Gastroesophageal sphincter (tissue), 4 donors: ENCODE results near the gene MRPL39. TPM values are rescaled to one million over a fixed set of nuclear protein-coding genes. Genes with fewer than 3 reads are reported as not detected.

ENCODE experiments used
- ATAC-seq: fragments of 150-250 bp; one replicate; pipeline ENCODE4 v1.9.1; 2016; ENCODE audit warnings: mild to moderate bottlenecking, moderate library complexity
- H3K27ac ChIP-seq, 4 donors: fragments of 200-600 bp; sonication (generic) in 3 of 4; 1 replicate in 3 of 4; 2 replicates in 1 of 4; pipeline ENCODE4 v1.5.1; 2016 to 2019
- H3K27me3 ChIP-seq: fragments of 200-600 bp; sonication (generic); one replicate; pipeline ENCODE4 v1.5.1; 2019
- H3K36me3 ChIP-seq, 2 donors: fragments of 200-600 bp; sonication (generic); one replicate each; pipeline ENCODE4 v1.5.1; 2019; ENCODE audit warnings: control low read depth in 1 of 2
- H3K4me1 ChIP-seq, 3 donors: fragments of 200-600 bp; sonication (generic); 1 replicate in 2 of 3; 2 replicates in 1 of 3; pipeline ENCODE4 v1.5.1; 2016 to 2019; ENCODE audit warnings: control low read depth in 2 of 3
- H3K4me3 ChIP-seq, 2 donors: fragments of 200-600 bp; sonication (generic); one replicate each; pipeline ENCODE4 v1.5.1; 2019; ENCODE audit warnings: mild to moderate bottlenecking in 1 of 2, moderate library complexity in 1 of 2
- H3K9me3 ChIP-seq, 3 donors: fragments of 200-600 bp; sonication (generic); one replicate each; pipeline ENCODE4 v1.5.1; 2017 to 2019; ENCODE audit warnings: control low read depth in 2 of 3
- CTCF ChIP-seq, 4 experiments: fragments of 200-600 bp in 2 of 4; fragments of 450-650 bp in 2 of 4; sonication (generic) in 1 of 4; IDR thresholded peaks; one replicate each; pipeline ENCODE4 v1.5.1; 2017 to 2019; ENCODE audit warnings: antibody characterized with exemption in 4 of 4, mild to moderate bottlenecking in 2 of 4, moderate library complexity in 2 of 4
- EP300 ChIP-seq: sonication (generic); formaldehyde crosslinking; IDR thresholded peaks from one replicate; pipeline ENCODE4 v1.6.1; 2017; ENCODE audit warnings: antibody characterized with exemption, mild to moderate bottlenecking
- POLR2A ChIP-seq, 2 donors: fragments of 450-650 bp; IDR thresholded peaks; one replicate each; pipeline ENCODE4 v1.6.1; 2017; ENCODE audit warnings: antibody characterized with exemption in 2 of 2, mild to moderate bottlenecking in 2 of 2, moderate library complexity in 1 of 2
- POLR2AphosphoS5 ChIP-seq: sonication (generic); formaldehyde crosslinking; IDR thresholded peaks from one replicate; pipeline ENCODE4 v1.6.1; 2017; ENCODE audit warnings: antibody characterized with exemption
- WGBS, 2 donors: methylation state at CpG; one replicate each; pipeline ENCODE4 v1.1.5; 2018; ENCODE audit warnings: low coverage in 1 of 2; 5-methylcytosine and 5-hydroxymethylcytosine counted together
- total RNA-seq, 4 donors: library from RNA; depleted of rRNA; stranded (reverse); fragments of >200 nt; gene quantifications; one replicate each; pipeline ENCODE4 v1.1.0, GENCODE V29; 2016

MRPL39 gene
- total RNA-seq, 4 donors from 2014 or later = 17.0 to 37.4 (median 25.4) TPM

GRCh38 chr21:25559746-25560145 is 47.5 kb downstream of the MRPL39 start:
- TF ChIP-seq POLR2AphosphoS5 (no peak), EP300 (no peak), CTCF (IDR thresholded peaks at IDR 0.05) (no peak), POLR2A (IDR thresholded peaks at IDR 0.05) (no peak)
- Histone ChIP-seq H3K9me3 (no peaks in the 10 kb centered on the region), H3K4me1 (peaks cover 0 to 9% (median 0%) of the 10 kb centered on the region in 3 donors), H3K27me3 (no peaks in the 10 kb centered on the region), H3K4me3 (no peak overlapping the region), H3K36me3 (peaks cover 0 to 3% of the 10 kb centered on the region in 2 donors), H3K27ac (no peak overlapping the region)
- WGBS, 2 donors = 57% methylated on average over 1 of the region's 1 CpG; no CpG with 5 or more reads in 1 of the 2 donors
- ATAC-seq = no peak

- no peak for TF ChIP-seq CTCF (IDR thresholded peaks at IDR 0.05)
- no peak for TF ChIP-seq POLR2A (IDR thresholded peaks at IDR 0.05)
- no peak for TF ChIP-seq EP300
- TF ChIP-seq POLR2AphosphoS5 = no peak
- WGBS, 2 donors = 79 to 100% methylated on average over 1 to 2 of the region's 2 CpGs
- H3K27me3 ChIP-seq = no peaks in the 10 kb centered on the region
Measured at GRCh38 chr21:25558123-25558522, 49.2 kb downstream of the MRPL39 start.

DNA sequence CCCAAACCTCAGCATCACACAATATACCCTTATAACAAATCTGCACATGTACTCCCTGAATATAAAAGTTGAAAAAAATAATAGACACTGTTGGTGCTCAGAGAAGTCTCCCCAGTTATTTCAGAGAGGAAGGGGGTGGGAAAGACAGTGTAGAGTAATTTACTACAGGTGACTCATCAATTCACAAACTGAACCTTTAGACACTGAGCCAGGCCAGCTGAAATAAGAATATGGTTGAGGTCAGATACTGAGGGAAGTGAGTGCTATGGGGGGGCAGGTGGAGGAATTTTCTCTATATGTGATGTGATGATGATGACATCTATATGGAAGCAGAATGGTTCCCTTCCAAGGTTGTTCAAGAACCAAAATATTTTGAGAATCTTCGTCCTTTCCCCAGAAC is 50.1 kb downstream of the MRPL39 start:
- 71 to 75% methylated on average over 1 of the region's 1 CpG for WGBS, 2 donors
- no peaks in the 10 kb centered on the region for H3K9me3 ChIP-seq
- no peak overlapping the region for H3K27ac ChIP-seq
- H3K4me1 ChIP-seq = peaks cover 0 to 2% (median 0%) of the 10 kb centered on the region in 3 donors
- no peaks in the 10 kb centered on the region for H3K36me3 ChIP-seq
- H3K27me3 ChIP-seq = no peaks in the 10 kb centered on the region
- no peak overlapping the region for H3K4me3 ChIP-seq
- no peak for ATAC-seq
- TF ChIP-seq POLR2AphosphoS5 (no peak), EP300 (no peak), CTCF (IDR thresholded peaks at IDR 0.05) (no peak), POLR2A (IDR thresholded peaks at IDR 0.05) (no peak)

More at GRCh38 chr21:25558123-25558522, 49.2 kb downstream of the MRPL39 start:
- Histone ChIP-seq H3K9me3 (no peaks in the 10 kb centered on the region), H3K4me1 (peaks cover 0 to 9% (median 0%) of the 10 kb centered on the region in 3 donors), H3K4me3 (no peak overlapping the region), H3K27ac (no peak overlapping the region), H3K36me3 (no peaks in the 10 kb centered on the region)
- no peak for ATAC-seq

DNA sequence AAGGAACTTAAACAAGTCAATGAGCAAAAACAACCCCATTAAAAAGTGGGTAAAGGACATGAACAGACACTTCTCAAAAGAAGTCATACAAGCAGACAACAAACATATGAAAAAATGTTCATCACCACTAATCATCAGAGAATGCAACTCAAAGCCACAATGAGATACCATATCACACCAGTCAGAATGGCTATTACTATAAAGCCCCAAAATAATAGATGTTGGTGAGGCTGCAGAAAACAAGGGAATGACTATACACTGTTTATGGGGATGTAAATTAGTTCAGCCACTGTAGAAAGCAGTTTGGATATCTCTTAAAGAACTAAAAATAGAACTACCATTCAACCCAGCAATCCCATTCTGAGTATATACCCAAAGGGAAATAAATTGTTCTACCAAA is 51.2 kb downstream of the MRPL39 start:
- Histone ChIP-seq H3K4me1 (no peaks in the 10 kb centered on the region), H3K27ac (no peak overlapping the region), H3K9me3 (no peaks in the 10 kb centered on the region), H3K27me3 (no peaks in the 10 kb centered on the region), H3K36me3 (no peaks in the 10 kb centered on the region), H3K4me3 (no peak overlapping the region)
- TF ChIP-seq CTCF (IDR thresholded peaks at IDR 0.05) (no peak), POLR2AphosphoS5 (no peak), EP300 (no peak), POLR2A (IDR thresholded peaks at IDR 0.05) (no peak)
- ATAC-seq = no peak

DNA sequence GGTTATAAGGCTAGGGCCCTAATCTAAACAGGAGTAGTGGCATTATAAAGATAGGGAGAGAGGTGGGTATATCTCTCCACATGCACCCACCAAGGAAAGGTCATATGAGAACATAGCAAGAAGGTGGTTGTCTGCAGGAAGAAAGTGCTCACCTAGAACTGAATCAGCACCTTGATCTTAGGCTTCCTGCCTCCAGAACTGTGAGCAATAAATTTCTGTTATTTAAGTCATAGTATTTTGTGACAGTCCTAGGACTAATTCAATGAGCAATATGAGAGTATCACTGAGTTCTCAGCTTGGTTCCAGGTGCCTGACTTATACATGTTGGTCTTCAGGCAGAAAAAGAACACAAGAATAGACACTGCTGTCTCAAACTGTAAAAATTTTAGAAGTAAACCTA is 51.8 kb downstream of the MRPL39 start:
- H3K27me3 ChIP-seq = no peaks in the 10 kb centered on the region
- TF ChIP-seq POLR2A (IDR thresholded peaks at IDR 0.05) (no peak), CTCF (IDR thresholded peaks at IDR 0.05) (no peak), EP300 (no peak), POLR2AphosphoS5 (no peak)
- no peaks in the 10 kb centered on the region for H3K9me3 ChIP-seq
- no peak for ATAC-seq
- no peak overlapping the region for H3K27ac ChIP-seq
- H3K4me1 ChIP-seq = no peaks in the 10 kb centered on the region
- no peaks in the 10 kb centered on the region for H3K36me3 ChIP-seq
- no peak overlapping the region for H3K4me3 ChIP-seq
